Activated CD4-positive, CD25-positive, alpha-beta regulatory T cell (primary cell): ENCODE data around the gene GALNT1.

ENCODE experiments used
- DNase-seq, 4 experiments: peaks; one replicate each; lab custom pipeline; 2025; lab: John Stamatoyannopoulos, UW

Gene GALNT1

DNA sequence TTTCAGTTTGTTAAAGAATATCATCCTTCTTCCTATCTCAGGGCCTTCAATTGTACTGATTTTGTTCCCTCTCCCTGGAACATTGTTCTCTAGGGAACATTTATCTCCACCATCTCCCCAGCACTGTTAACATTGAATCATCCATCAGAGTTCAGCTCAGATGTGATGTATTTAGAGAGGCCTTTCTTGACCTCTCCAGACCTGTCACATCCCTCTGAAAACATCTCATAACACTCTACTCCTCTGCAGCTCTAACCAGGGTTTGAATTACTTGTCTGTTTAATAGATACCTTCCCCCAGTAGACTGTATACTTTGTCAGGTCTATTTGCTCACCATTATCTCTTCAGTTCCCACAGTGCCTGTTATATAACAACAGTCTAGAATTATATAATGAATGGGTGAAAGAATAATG is 98.6 kb downstream of the GALNT1 start:
- DNase-seq, result no peak

DNA sequence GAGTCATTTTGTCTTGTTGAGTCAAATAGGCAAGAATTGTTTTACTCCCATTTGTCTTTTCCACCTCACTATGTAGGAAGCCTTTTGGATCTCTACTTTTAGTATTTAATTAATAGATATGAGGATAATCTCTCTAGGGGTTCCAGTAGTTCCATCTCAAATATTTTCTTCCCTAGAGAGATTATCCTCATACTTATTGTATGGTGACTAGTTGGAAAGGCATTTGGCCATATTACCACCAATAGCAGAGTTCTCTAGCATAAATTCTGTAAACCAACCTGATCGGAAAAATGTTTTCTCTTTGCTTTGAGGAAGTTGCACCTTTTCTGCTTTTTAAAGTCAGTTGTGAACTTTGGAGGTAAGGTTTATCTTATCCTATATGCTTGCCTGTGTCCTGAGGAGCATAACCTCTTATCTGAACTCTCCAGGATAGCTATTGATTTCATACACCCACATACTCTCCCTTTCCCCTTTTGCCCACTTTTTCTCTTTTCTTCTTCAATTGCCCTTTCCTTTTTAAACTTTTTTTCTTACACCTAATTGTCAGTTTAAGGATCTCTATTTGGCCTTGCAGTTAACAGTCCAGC is 100.8 kb downstream of the GALNT1 start:
- DNase-seq, result no peak

DNA sequence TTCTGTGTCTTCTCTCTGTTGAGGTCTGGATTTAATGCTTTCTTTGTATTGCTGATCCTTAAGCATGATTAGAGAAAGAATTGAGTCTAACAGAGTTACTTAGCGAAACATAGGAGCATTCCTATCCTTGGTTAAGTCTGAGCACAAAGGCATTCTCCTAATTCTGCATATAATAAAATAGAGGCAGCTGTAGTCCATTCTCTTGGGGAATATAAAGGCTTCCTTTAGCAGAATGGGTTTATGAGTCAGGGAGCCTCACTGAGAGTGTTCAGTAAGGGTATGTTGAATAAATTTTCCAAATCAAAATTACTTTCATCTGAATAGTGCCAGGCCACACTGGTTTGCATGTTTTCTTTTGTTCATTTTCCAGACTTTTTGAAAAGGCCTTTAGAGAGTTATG is 101.5 kb downstream of the GALNT1 start:
- no peak for DNase-seq

DNA sequence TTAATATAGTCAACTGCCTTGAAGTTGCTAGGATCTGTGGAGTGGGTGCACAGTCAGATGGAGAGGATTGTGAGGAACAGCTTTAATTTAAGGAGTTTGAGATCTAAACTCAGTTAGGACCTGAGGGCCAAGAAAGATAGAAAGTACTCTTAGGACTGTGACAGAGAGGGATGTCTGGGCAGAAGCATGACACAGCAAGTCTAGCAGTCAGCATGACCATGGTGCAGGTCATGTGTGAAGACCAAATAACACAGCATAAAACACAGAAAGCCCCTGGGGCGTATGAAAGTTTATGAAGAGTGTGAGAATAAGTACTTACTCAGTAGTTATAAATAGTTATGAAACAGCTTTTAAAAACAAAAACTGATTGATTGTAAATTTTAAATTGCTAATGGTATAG is 107.2 kb downstream of the GALNT1 start:
- no peak for DNase-seq

DNA sequence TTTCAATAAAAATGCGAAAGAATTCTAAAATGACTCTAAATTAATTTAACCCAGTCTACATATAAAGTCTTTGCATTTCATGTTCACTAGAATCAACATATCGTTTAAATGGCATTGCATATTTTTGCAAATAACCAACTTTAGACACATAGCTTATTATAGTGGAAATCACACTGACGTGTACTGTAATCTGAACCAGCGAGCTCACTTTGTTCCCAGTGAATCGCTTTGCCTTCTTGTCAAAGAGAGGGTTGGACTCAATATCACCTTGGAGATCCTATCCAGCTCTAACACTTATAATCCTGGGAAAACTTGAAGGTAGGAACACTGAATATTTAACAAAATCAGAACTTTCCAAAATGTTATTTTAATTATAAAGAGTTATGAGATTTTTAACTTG is 108.2 kb downstream of the GALNT1 start:
- DNase-seq, result no peak

DNA sequence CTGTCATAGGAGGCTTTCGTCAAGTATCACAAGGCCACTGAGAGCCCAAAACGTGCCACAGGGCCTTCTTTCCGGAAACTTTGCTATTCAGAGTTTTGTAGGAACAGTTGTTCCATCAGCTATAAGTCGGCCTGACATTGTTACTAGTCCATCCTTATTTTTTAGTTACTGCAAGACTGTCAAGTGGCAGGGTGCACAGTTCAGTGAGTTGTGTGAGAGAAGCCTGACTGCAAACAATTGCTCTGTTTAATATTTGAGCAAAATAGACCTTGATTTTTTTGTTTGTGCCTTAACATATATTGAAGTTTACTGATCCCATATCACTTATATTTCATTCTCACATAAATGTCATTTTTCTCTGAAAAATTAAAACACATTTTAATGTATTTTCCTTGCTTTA is 110.1 kb downstream of the GALNT1 start:
- no peak for DNase-seq

DNA sequence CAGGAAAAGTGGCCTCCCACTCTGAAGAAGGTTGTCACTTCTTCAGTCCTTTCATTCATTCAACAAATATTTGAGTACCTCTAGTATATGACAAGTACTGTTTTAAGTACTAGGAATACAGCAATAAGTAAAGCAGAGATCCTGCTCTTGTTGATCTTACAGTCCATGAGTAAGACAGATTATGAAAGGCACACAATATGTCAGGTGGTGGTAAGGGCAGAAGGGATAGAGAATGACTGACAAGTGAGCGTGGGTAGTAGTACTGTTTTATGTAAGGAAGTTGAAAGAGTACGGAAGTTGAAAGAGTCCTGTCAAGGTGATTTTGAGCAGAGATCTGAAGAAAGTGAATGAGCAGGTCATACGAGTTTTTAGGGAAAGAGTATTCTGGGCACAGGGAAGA is 111.3 kb downstream of the GALNT1 start:
- no peak for DNase-seq

DNA sequence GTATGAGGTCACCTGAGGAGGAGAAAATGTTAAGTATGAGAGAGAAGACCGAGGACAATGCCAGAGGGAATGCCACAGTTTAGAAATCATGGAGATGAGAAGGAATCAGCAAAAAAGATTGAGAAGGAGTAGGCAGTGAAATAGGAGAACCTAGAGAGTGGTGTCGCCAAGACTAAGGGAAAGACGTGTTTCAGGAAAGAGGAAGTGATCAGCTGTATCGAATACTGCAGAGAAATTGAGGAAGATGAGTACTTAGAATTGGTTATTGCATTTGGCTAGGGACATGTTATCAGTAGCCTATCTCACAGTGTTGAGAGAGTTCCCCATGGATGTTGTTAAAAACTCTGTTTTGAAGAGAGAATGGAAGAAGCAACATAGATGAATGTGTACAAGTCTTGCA is 112.3 kb downstream of the GALNT1 start:
- no peak for DNase-seq

DNA sequence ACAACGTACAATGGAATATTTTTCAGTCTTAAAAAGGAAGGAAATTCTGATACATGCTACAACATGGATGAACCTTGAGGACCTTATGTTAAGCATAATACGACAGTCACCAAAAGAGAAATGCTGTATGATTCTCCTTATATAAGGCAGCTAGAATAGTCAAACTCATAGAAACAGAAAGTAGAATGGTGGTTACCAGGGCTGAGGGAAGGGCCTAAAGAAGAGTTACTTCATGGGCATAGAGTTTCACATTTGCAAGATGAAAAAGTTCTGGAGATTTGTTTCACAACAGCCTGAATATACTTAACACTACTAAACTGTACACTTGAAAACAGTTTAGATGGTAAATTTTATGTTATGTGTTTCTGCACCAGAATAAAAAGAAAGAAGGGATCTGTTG is 113.3 kb downstream of the GALNT1 start:
- no peak for DNase-seq

DNA sequence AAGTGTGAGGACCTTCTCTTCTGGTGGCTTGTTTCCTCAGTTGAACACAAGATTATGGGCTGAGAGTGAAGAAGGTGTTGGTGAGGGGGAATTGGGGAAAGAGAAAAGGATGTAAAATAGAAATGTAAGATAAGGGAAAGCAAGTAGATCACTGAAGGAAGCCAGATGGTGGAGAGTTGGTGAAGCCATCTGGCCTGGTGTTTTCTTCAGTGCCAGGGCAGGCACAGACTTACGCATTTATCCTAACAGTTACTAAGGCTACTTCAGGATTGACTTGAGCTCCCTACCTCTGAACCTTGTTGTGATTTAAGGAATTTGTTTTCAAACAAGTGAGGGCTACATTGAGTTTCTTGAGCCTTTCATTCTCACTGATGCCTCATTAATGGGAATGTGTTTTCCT is 113.8 kb downstream of the GALNT1 start:
- DNase-seq, result no peak

DNA sequence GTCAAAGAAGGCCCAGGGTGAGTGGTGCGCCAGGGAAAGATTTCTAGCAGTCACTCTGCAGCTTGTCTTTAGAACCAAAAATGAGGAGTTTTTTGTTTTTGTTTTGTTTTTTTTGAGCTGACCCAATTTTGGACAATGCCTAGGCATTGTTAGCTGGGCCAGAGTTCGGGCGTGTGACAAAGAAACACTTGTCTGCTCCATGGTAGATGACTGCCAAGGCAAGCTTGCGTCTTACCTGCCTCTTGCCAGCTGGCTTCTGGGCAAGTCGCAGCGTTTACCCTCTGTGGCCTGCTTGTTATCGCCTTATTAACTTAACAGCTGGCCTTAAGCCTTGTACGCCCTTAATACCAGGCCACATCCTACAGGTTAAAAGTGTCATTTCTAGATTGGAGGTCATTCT is 114.3 kb downstream of the GALNT1 start:
- no peak for DNase-seq

DNA sequence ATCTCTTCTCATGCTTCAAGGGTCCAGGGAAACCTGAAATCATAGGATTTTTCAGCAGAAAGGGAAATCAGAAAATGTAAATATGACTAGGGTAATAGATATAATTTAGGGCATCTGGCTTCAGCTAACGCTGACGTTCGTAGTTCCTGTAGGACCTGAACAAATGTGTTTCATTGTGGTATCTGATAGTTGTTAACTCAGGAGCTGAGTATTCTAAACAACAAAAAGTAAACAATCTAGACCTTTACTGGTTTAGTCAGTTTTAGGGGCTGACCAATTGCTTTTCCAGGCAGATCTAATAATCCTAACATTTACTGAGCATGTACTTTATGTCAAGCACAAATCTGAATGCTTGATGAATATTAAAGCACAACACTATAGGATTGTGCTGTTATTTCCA is 114.8 kb downstream of the GALNT1 start:
- DNase-seq, result no peak

DNA sequence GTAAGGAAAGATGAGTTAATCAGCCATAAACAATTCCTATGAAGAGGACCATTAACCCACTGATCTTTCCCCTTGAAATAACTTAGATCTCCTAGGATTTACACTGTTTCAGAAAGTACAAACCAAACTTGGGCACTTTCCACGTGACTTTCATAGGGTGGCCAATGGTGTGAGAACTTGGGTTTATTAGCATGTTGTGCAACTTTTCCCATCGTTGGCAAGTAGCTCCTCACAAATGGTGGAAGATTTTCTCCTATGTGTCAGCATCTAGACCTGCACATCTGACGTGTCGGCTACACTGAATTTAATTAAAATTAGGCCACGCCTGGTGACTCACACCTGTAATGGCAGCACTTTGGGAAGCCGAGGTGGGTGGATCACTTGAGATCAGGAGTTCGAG is 116.3 kb downstream of the GALNT1 start:
- no peak for DNase-seq

DNA sequence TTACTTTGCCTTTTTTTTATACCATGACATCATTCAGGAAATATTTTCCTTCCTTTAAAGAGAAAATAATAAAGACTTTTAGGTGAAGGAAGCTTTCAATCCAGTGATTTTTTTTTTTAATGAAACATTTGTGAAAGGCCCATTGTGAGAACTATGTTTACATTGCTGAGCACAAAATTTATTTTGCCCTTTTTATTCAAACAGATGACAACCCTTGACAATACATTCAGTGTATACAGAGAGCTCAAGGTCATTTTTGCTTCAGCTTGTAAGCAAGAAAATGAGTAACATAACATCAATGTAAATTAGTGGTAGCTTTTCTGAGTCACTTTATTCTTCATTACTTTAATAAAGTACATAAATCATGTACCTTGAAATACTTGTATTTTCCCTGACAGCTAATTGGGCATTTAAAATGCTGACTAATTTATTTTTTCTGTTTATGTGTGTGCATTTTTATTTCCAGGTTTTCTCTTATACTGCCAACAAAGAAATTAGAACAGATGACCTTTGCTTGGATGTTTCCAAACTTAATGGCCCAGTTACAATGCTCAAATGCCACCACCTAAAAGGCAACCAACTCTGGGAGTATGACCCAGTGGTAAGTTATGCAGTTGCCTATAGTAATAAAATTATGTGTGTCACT is 121.6 kb downstream of the GALNT1 start:
- DNase-seq, result no peak

DNA sequence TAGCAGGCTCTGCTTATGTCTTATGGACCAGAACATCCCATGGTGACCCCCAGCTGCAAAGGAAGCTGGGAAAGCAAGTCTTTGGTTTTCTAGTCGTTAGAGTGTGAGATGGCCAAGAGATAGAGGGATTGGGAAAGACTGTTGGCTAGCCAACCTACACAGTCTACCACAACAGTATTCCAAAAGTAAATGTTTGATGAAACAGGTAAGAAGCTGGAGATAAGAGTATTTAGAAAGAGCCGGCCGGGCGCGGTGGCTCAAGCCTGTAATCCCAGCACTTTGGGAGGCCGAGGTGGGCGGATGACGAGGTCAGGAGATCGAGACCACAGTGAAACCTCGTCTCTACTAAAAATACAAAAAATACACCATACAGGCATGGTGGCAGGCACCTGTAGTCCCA is 124.4 kb downstream of the GALNT1 start:
- no peak for DNase-seq

DNA sequence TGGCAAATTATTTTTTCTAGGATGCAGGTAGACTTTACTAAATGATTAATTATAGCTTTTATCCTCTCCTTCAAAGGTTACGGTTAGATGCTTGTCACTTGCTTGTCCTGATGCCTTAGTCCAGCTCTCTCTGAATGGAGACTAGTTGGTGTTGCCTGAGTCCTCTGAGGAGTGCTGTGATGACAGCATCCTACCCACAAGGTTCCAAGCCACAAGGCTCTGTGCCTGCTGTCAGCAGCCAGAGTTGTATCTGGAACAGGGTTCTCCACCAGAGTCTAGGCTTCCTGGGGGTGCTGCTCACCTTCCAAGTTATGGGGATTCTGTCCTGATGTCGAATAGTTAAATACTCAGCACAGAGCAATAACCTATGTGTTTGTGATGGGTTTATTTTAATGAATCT is 125.7 kb downstream of the GALNT1 start:
- DNase-seq, result no peak

DNA sequence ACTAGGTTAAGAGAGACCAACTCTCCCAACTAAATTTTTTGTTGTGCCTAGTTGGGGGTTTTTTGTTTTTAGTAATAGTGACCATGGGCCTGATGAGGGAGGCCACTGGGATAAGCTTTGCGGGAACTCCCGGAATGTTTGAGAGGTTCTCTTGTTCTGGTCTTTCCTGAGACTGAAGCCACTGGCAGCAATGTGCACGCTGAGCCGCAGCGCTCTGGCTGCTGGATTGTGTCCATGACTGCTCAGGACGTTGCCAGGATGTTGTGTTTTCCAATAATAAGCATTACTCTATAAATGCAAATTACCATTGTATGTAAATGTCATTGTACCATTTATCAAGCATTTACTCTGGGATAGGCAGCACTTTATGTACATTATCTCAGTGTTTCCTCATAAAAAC is 126.1 kb downstream of the GALNT1 start:
- DNase-seq, result no peak

DNA sequence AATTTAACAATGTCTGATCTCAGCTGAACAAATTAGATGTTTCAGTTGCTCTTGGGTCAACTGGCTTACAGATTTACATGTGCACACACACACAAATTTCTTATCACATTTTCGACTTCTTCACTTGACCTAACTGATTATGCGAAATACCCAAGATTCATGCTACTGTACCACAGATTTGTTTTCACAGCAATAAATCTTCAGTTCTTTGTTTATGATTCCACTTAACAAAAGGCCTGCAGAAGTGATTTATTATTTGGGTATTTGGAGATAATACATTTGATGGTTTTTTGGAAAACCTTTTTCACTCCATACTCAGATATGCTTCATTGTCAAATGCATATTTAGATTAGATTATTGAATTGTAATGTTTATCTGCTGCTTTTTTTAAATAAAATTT is 129.0 kb downstream of the GALNT1 start:
- no peak for DNase-seq

DNA sequence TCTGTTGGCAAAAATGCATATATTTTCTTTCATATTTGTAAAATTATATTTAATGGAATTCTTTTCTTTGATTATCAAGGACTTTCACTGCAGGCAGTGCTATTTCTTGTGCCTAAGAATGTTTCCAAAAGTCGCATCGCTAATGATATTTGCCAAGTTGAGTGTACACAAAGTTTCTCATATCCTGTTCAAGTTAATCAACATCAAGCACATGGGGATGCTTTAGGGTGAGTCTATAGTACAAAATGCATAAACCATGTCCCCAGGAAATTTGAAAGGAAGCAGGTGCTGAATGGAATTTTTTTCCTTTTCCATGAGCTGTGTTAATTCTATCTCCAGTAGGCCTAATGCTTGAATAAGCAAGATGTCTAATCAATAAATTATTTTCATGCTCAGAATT is 129.7 kb downstream of the GALNT1 start:
- DNase-seq, result no peak

DNA sequence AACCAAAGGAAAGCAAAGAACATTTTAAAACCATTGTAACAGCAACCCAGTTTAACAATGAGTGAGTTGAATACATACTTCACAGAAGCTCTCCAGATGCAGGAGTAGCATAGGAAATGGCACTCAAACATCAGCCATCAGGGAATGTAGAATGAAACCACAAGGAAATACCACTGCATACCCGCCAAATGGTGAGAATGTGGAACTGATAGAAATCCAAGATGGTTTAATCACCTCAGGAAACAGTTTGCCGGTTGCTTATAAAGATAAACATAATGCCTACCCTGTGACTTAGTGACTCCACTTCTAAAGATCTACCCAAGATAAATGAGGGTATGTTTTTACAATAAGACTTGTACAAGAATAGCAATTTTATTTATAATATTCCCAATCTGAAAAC is 132.0 kb downstream of the GALNT1 start:
- DNase-seq, result no peak

DNA sequence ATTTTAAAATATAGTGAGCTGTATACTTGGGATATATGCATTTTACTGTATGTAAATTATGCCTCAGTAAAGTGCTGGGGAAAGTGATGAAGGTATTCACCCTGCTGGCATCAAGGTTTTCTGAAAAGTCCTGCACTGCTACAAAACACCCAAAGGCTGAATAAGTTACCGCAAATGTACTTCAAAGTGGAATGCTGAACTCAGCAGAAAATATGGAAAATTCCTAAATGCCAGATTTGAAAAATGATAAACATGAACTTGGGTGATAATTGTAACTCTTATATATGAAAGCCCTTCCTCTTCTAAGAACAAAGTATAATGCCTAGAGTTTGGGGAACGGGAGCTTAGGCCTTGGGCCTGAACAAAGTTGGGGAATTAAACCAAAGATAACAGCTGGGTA is 133.0 kb downstream of the GALNT1 start:
- DNase-seq, result no peak

DNA sequence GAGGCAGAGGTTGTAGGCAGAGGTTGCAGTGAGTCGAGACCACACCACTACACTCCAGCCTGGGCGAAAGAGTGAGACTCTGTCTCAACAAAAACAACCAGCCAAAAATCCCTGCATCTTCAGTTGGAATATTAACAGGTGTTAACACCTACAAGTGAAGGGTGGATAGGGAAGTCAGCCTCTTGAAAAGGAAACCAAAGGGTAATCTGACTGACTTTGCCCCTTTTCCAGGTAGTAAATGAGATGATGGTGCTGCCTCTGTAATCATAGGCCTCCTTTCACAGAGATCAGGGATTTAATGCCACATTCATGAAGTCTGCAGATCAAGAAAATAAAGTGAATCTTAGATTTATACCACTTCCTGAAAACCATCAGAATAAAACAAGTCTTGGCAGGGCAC is 133.6 kb downstream of the GALNT1 start:
- no peak for DNase-seq

DNA sequence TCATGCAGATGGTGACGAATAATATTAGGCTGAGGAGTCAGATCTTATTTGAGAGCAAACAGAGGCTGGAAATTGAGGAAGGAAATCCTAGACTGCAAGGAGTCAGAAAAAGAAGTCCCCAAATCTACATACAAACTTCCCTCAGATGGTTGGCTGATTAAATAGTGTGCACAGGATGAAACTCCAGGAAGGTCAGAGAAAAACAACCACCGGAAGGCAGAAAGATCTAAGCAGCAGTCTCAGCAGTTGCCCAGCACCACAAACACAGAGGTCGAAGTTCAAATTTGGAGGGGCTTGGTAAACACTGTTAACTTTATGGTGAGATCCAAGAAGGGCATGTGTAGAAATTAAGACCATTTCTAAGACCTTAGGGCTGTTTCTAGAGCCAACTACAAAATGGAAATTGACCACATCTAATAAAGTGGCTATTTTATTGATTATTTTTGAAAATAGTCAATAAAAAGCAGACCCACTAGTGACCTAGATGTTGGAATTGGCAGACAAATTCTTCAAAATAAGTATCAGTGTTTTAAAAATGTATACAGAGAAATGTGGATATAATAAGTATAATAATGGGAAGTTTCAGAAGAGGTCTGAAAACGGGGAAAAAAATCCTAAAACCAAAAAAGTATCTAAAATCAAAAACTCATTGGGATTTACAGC is 134.8 kb downstream of the GALNT1 start:
- DNase-seq, result no peak

DNA sequence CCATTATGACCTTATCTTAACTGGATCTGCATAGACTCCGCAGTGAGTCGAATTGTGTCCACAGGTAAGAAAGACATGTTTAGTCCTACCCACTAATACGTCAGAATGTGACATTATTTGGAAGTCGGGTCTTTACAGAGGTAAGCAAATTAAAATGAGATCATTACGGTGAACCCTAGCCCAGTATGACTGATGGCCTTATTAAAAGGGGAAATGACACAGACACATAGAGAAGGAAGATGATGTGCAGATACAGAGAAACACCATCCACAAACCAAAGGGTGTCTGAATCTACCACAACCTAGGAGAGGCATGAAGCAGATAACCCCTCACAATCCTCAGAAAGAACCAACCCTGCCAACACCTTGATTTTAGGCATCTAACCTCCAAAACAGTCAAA is 135.6 kb downstream of the GALNT1 start:
- DNase-seq, result no peak
